ENCODE results near the gene BTN3A1. TPM values are rescaled to one million over a fixed set of nuclear protein-coding genes. Genes with fewer than 3 reads are reported as not detected.
"Not testable (repeated sequence)": the region's sequence is repeated elsewhere in the genome, so short reads cannot be mapped to it uniquely, and the experiment has no call there.

BTN3A1 gene
- total RNA-seq, 1 experiment from 2014 or later, result 1.2 TPM

- DNase-seq, result no peak
- Histone ChIP-seq H3K36me3 (replicated peaks; ENCODE audit: control insufficient read depth, insufficient read depth, low read length) (peaks cover 2% of the 10 kb centered on the region), H3K27me3 (ENCODE audit: control insufficient read depth, insufficient read depth, low read length) (no peaks in the 10 kb centered on the region), H3K4me3 (ENCODE audit: insufficient read depth, low read depth, low read length) (no peak overlapping the region)
Measured at GRCh38 chr6:26432627-26433201, 30.6 kb downstream of the BTN3A1 start.

DNA sequence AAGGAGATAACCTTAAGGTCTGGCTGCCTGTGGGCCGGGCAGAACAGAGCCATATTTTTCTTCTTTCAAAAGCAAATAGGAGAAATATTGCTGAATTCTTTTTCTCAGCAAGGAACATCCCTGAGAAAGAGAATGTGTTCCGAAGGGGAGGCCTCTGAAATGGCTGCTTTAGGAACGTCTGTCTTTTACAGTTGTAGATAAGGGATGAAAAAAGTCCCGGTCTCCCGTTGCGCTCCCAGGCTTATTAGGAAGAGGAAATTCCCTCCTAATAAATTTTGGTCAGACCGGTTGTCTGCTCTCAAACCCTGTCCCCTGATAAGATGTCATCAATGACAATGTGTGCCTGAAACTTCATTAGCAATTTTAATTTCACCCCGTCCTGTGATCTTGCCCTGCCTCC lies 31.6 kb downstream of the BTN3A1 start:
- H3K4me3 ChIP-seq (ENCODE audit: insufficient read depth, low read depth, low read length); H3K27me3 ChIP-seq (ENCODE audit: control insufficient read depth, insufficient read depth, low read length); DNase-seq; H3K36me3 ChIP-seq (replicated peaks; ENCODE audit: control insufficient read depth, insufficient read depth, low read length): not testable (repeated sequence)

DNA sequence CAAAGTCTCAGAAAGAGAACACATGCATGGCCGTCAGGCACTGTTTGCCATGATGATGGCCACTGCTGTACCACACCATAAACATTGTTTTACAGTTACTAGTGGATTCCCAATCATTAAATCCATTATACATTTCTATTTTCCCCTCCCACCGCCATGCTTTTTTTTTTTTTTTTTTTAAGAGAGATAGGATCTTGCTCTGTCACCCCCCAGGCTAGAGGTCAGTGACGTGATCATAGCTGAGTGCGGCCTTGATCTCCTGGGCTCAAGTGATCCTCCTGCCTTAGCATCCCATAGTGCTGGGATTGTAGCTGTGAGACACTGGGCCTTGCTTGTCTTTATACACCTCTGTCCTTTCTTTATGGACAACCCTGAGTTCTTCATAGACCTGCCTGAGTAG lies 33.9 kb downstream of the BTN3A1 start:
- DNase-seq, result no peak
- Histone ChIP-seq H3K36me3 (replicated peaks; ENCODE audit: control insufficient read depth, insufficient read depth, low read length) (no peaks in the 10 kb centered on the region; the same call in 1 of the 2 replicates), H3K27me3 (ENCODE audit: control insufficient read depth, insufficient read depth, low read length) (no peaks in the 10 kb centered on the region), H3K4me3 (ENCODE audit: insufficient read depth, low read depth, low read length) (no peak overlapping the region)

DNA sequence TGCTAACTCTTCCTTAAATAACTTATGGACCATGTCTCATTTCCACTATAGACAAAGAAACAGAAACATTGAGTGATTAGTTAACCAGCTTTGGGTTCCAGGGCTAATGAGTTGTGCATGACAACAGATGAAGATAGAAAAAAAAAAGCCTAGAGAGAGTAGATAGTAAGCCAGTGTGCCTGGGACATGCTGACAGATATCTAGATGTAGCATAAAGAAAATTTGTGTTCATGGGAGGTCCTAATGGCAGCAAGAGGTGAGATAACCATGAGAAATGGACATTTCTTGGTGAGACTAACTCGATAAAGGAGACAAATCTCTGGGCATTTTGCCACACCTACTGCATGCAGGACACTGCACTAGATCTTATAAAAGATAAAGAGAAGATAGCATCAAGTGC lies 35.5 kb downstream of the BTN3A1 start:
- no peak for DNase-seq
- Histone ChIP-seq H3K36me3 (replicated peaks; ENCODE audit: control insufficient read depth, insufficient read depth, low read length) (no peaks in the 10 kb centered on the region), H3K27me3 (ENCODE audit: control insufficient read depth, insufficient read depth, low read length) (no peaks in the 10 kb centered on the region), H3K4me3 (ENCODE audit: insufficient read depth, low read depth, low read length) (no peak overlapping the region)

- no peaks in the 10 kb centered on the region for H3K27me3 ChIP-seq (ENCODE audit: control insufficient read depth, insufficient read depth, low read length)
- no peak for DNase-seq
- no peaks in the 10 kb centered on the region for H3K36me3 ChIP-seq (replicated peaks; ENCODE audit: control insufficient read depth, insufficient read depth, low read length)
- H3K4me3 ChIP-seq (ENCODE audit: insufficient read depth, low read depth, low read length), result no peak overlapping the region
Measured at GRCh38 chr6:26438000-26438399, 35.9 kb downstream of the BTN3A1 start.

DNA sequence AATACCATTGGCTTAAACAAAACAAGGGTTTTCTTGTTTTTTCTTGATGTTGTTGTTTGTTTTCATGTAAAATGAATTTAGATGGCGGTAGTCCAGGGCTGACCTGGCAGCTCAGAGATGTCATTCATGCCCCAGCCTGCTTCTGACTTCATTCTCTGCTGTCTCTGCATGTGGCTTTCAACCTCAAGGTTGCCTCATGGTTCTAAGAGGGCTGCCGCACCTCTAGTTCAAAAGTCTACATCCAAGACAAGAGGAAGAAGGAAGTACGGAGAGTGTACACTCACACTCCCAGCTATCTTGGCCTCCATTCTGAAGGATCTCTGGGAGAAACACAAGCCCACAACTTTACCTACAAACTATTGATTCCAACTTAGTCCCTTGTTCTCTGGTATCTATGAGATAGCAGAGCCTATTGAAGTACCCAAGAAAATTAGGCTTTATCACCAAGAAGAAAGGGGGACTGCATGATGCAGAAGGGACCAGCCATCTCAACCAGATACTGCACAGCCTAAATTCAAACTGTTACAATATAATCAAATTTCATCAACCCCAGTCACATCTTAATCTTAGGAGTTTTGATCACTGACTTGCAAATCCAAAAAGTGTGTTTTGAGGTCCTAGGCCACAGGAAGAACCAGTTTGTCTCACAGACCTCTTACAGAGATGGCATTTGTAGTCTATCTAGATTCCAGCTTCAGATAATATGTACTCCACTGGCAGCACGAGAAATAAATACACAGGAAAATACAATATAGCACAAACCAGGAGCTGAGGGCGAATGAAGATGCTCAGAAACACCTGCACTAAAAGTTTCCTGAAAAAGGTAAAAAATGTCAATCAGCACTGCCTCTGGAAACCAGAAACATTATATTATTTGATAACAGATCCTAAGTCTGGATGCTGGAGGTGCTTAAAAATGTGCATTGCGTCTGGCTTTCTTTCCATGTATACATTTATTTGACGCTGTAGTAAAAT lies 37.4 kb downstream of the BTN3A1 start:
- DNase-seq, result no peak
- Histone ChIP-seq H3K4me3 (ENCODE audit: insufficient read depth, low read depth, low read length) (no peak overlapping the region), H3K27me3 (ENCODE audit: control insufficient read depth, insufficient read depth, low read length) (no peaks in the 10 kb centered on the region), H3K36me3 (replicated peaks; ENCODE audit: control insufficient read depth, insufficient read depth, low read length) (no peaks in the 10 kb centered on the region)

DNA sequence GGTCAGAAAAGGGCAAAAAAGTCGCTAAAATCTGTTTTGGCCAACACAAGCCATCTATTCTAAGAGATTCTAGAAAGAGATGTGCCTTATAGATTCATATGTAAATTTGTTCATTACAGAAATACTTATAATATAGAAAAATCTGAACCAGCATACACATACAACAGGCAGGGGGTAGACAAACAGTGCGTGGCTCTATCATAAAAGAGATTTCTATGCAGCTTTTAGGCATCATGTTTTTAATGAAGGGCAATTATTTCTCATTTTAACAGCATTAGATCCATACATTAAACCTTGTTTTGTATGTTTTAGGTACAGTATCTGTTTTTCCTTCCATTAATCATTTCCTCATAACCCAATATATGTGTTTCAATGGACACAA lies 38.9 kb downstream of the BTN3A1 start:
- H3K27me3 ChIP-seq (ENCODE audit: control insufficient read depth, insufficient read depth, low read length), result no peaks in the 10 kb centered on the region
- H3K36me3 ChIP-seq (replicated peaks; ENCODE audit: control insufficient read depth, insufficient read depth, low read length), result no peaks in the 10 kb centered on the region
- no peak overlapping the region for H3K4me3 ChIP-seq (ENCODE audit: insufficient read depth, low read depth, low read length)
- DNase-seq, result no peak

GRCh38 chr6:26441977-26442376 lies 39.9 kb downstream of the BTN3A1 start:
- no peak overlapping the region for H3K4me3 ChIP-seq (ENCODE audit: insufficient read depth, low read depth, low read length)
- no peak for DNase-seq
- H3K27me3 ChIP-seq (ENCODE audit: control insufficient read depth, insufficient read depth, low read length), result no peaks in the 10 kb centered on the region

GRCh38 chr6:26445934-26446667 lies 44.0 kb downstream of the BTN3A1 start:
- Histone ChIP-seq H3K4me3 (ENCODE audit: insufficient read depth, low read depth, low read length) (no peak overlapping the region), H3K27me3 (ENCODE audit: control insufficient read depth, insufficient read depth, low read length) (no peaks in the 10 kb centered on the region), H3K36me3 (replicated peaks; ENCODE audit: control insufficient read depth, insufficient read depth, low read length) (no peaks in the 10 kb centered on the region; the same call in 1 of the 2 replicates)
- DNase-seq, result no peak

More at GRCh38 chr6:26441977-26442376, 39.9 kb downstream of the BTN3A1 start:
- H3K36me3 ChIP-seq (replicated peaks; ENCODE audit: control insufficient read depth, insufficient read depth, low read length), result no peaks in the 10 kb centered on the region

DNA sequence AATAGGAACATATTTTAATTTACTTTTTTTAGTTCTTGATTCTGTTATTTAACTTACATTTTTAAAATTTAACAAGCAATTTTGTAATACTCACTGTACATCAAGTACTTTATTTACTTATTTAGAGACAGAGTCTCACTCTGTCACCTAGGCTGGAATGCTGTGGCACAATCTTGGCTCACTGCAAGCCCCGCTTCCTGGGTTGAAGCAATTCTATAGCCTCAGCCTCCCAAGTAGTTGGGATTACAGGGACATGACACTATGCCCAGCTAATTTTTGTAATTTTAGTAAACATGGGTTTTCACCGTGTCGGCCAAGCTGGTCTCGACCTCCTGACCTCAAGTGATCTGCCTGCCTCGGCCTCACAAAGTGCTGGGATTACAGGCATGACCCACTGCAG lies 45.2 kb downstream of the BTN3A1 start:
- no peaks in the 10 kb centered on the region; the same call in 1 of the 2 replicates for H3K36me3 ChIP-seq (replicated peaks; ENCODE audit: control insufficient read depth, insufficient read depth, low read length)
- no peak overlapping the region for H3K4me3 ChIP-seq (ENCODE audit: insufficient read depth, low read depth, low read length)
- no peaks in the 10 kb centered on the region for H3K27me3 ChIP-seq (ENCODE audit: control insufficient read depth, insufficient read depth, low read length)
- DNase-seq, result no peak

- DNase-seq, result no peak
- H3K27me3 ChIP-seq (ENCODE audit: control insufficient read depth, insufficient read depth, low read length), result no peaks in the 10 kb centered on the region; the same call in 1 of the 2 replicates
- no peak overlapping the region for H3K4me3 ChIP-seq (ENCODE audit: insufficient read depth, low read depth, low read length)
- no peaks in the 10 kb centered on the region; the same call in 1 of the 2 replicates for H3K36me3 ChIP-seq (replicated peaks; ENCODE audit: control insufficient read depth, insufficient read depth, low read length)
Measured at GRCh38 chr6:26450240-26450639, 48.2 kb downstream of the BTN3A1 start.

- DNase-seq, result no peak
- H3K27me3 ChIP-seq (ENCODE audit: control insufficient read depth, insufficient read depth, low read length), result no peaks in the 10 kb centered on the region; the same call in 1 of the 2 replicates
- no peak overlapping the region for H3K4me3 ChIP-seq (ENCODE audit: insufficient read depth, low read depth, low read length)
- H3K36me3 ChIP-seq (replicated peaks; ENCODE audit: control insufficient read depth, insufficient read depth, low read length), result no peaks in the 10 kb centered on the region; the same call in 1 of the 2 replicates
Measured at GRCh38 chr6:26452631-26453235, 50.7 kb downstream of the BTN3A1 start.

DNA sequence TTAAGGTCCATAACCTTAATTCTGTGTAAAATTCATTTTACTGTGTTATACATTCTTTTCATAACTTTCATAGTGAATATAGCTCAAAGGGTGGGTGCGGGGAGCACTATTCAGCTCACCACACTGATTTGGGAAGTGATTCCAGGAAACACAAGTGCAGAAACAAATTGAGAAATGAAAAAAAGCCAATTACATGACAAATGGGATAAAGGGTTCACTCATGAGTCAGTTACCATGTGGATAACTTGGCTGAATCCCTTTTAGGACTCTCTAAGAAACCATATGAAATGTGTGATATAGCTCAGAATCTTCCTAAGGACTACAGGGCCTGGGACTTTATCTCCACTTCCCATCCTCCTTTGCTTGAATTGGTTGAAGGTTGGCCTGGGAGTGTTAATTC lies 52.6 kb downstream of the BTN3A1 start:
- no peaks in the 10 kb centered on the region; the same call in 1 of the 2 replicates for H3K27me3 ChIP-seq (ENCODE audit: control insufficient read depth, insufficient read depth, low read length)
- DNase-seq, result no peak
- H3K36me3 ChIP-seq (replicated peaks; ENCODE audit: control insufficient read depth, insufficient read depth, low read length), result no peaks in the 10 kb centered on the region; the same call in 1 of the 2 replicates
- H3K4me3 ChIP-seq (ENCODE audit: insufficient read depth, low read depth, low read length), result no peak overlapping the region

DNA sequence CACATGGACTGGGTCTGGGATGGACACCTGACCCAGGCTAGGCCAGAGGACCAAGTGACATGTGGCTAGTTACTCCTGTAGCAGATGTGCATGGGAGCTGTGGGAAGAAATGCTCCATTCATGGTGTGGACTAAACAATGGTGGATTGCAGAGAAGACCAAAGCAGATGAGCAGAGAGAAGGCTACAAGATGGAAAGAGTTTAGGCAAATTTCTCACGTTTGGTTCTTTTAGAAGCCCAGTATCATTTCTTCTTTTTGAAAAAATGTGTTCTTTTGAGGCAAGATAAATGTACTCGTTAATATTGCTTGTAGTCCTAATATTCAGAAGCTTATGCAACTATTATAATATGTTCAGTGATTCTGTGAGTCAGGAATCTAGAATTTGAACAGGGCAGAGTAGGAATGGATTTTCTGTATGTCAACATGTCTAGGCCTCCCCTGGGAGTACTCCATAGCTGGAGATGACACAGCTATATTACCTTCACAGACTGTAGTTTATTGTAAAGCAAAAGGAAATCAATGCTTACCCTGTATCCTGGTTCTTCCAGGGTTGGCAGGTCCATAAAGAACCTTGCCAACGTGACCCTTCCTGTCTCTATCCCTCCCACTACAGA lies 53.4 kb downstream of the BTN3A1 start:
- no peak for DNase-seq
- H3K4me3 ChIP-seq (ENCODE audit: insufficient read depth, low read depth, low read length), result no peak overlapping the region
- no peaks in the 10 kb centered on the region; the same call in none of the 2 replicates for H3K36me3 ChIP-seq (replicated peaks; ENCODE audit: control insufficient read depth, insufficient read depth, low read length)
- no peaks in the 10 kb centered on the region; the same call in 1 of the 2 replicates for H3K27me3 ChIP-seq (ENCODE audit: control insufficient read depth, insufficient read depth, low read length)
